Colonic mucosa (tissue), 4 donors: Measurements from ENCODE around the gene AXIN1. TPM values are rescaled to one million over a fixed set of nuclear protein-coding genes. Genes with fewer than 3 reads are reported as not detected.
"Not testable (repeated sequence)": the region's sequence is repeated elsewhere in the genome, so short reads cannot be mapped to it uniquely, and the experiment has no call there.

Experiments
- DNase-seq: peaks from one replicate; pipeline ENCODE4 v3.0.0-alpha.2; 2020
- H3K27ac ChIP-seq: fragments of 200-600 bp; one replicate; pipeline ENCODE4 v1.8.0; 2021
- H3K27me3 ChIP-seq: fragments of 200-600 bp; one replicate; pipeline ENCODE4 v1.8.0; 2021
- H3K36me3 ChIP-seq: fragments of 200-600 bp; one replicate; pipeline ENCODE4 v1.8.0; 2021
- H3K4me1 ChIP-seq: fragments of 200-600 bp; one replicate; pipeline ENCODE4 v1.8.0; 2021; ENCODE audit warnings: mild to moderate bottlenecking
- H3K4me3 ChIP-seq: fragments of 200-600 bp; one replicate; pipeline ENCODE4 v1.8.0; 2021
- H3K9ac ChIP-seq, 2 donors: one replicate each; pipeline ENCODE4 v1.7.0; 2013; ENCODE audit warnings: control low read depth in 2 of 2, low read depth in 2 of 2, low read length in 2 of 2
- H3K9me3 ChIP-seq: fragments of 200-600 bp; one replicate; pipeline ENCODE4 v1.8.0; 2021
- CTCF ChIP-seq: fragments of 200-600 bp; IDR thresholded peaks from one replicate; pipeline ENCODE4 v1.8.0; 2022; ENCODE audit warnings: antibody characterized with exemption, mild to moderate bottlenecking
- intact Hi-C: fragments of 100-400 bp; cut with DNase I; formaldehyde crosslinking; loops from one replicate; pipeline ENCODE4 v1.14.1; 2022
- total RNA-seq, 2 donors: library from RNA; stranded (reverse); fragmentation: NEBNext Ultra II Directional in 1 of 2; extraction: Animal tissue kit (Norgen Biotek cat#: 25700) in 1 of 2; gene quantifications; one replicate each; pipeline ENCODE4 v1.2.1, GENCODE V29; 2021
- donor health status: healthy.
- donor health status: DM: no; HTN: no; CAD: no.
- donor health status: DM: no; HTN: no; CAD: no.

Gene AXIN1
- total RNA-seq, 2 donors from 2014 or later, result 33.4 to 34.3 TPM

GRCh38 chr16:342455-343213 is 9.9 kb downstream of the AXIN1 start:
- no peak for DNase-seq
- TF ChIP-seq CTCF, result no peak
- H3K36me3 ChIP-seq, result no peaks in the 10 kb centered on the region

GRCh38 chr16:341974-342336 is 10.6 kb downstream of the AXIN1 start:
- H3K4me3 ChIP-seq, H3K36me3 ChIP-seq, H3K27me3 ChIP-seq, H3K9me3 ChIP-seq, DNase-seq, intact Hi-C loops, H3K27ac ChIP-seq, H3K9ac ChIP-seq: not testable (repeated sequence)
- peaks cover 13% of the 10 kb centered on the region for H3K4me1 ChIP-seq

More at GRCh38 chr16:342455-343213, 9.9 kb downstream of the AXIN1 start:
- Histone ChIP-seq H3K9me3 (no peaks in the 10 kb centered on the region), H3K27ac (no peak overlapping the region), H3K9ac (no peak overlapping the region), H3K4me3 (no peak overlapping the region), H3K4me1 (peaks cover 13% of the 10 kb centered on the region), H3K27me3 (no peaks in the 10 kb centered on the region)
- intact Hi-C loops, result no loop called here

GRCh38 chr16:341095-341973 is 11.2 kb downstream of the AXIN1 start:
- DNase-seq, H3K36me3 ChIP-seq, intact Hi-C loops, H3K9me3 ChIP-seq, H3K27me3 ChIP-seq, H3K4me3 ChIP-seq, H3K27ac ChIP-seq, H3K9ac ChIP-seq: not testable (repeated sequence)
- H3K4me1 ChIP-seq, result peaks cover 13% of the 10 kb centered on the region

GRCh38 chr16:340370-341091 is 12.0 kb downstream of the AXIN1 start:
- no peak for TF ChIP-seq CTCF
- Histone ChIP-seq H3K9me3 (no peaks in the 10 kb centered on the region), H3K27ac (no peak overlapping the region), H3K36me3 (no peaks in the 10 kb centered on the region), H3K4me1 (peaks cover 13% of the 10 kb centered on the region), H3K27me3 (no peaks in the 10 kb centered on the region), H3K4me3 (no peak overlapping the region), H3K9ac (no peak overlapping the region)
- DNase-seq, result no peak
- intact Hi-C loops, result no loop called here

GRCh38 chr16:339680-340079 is 12.8 kb downstream of the AXIN1 start:
- no peak overlapping the region for H3K27ac ChIP-seq

More at GRCh38 chr16:339680-340079, 12.8 kb downstream of the AXIN1 start:
- intact Hi-C loops, result no loop called here
- peaks cover 13% of the 10 kb centered on the region for H3K4me1 ChIP-seq
- H3K9ac ChIP-seq, result peak overlapping the region in 1 of 2 donors; percentile 12
- H3K4me3 ChIP-seq, result no peak overlapping the region
- no peaks in the 10 kb centered on the region for H3K9me3 ChIP-seq
- no peak for DNase-seq
- TF ChIP-seq CTCF, result no peak
- no peaks in the 10 kb centered on the region for H3K27me3 ChIP-seq
- no peaks in the 10 kb centered on the region for H3K36me3 ChIP-seq
